GM19240 (cell line): ENCODE measurements around the gene CCDC136.

ENCODE experiments used
- DNase-seq: peaks from one replicate; pipeline ENCODE4 v3.0.0; 2011; ENCODE audit warnings: low spot score; ENCODE audit not compliant: insufficient read length

CCDC136 gene

DNA sequence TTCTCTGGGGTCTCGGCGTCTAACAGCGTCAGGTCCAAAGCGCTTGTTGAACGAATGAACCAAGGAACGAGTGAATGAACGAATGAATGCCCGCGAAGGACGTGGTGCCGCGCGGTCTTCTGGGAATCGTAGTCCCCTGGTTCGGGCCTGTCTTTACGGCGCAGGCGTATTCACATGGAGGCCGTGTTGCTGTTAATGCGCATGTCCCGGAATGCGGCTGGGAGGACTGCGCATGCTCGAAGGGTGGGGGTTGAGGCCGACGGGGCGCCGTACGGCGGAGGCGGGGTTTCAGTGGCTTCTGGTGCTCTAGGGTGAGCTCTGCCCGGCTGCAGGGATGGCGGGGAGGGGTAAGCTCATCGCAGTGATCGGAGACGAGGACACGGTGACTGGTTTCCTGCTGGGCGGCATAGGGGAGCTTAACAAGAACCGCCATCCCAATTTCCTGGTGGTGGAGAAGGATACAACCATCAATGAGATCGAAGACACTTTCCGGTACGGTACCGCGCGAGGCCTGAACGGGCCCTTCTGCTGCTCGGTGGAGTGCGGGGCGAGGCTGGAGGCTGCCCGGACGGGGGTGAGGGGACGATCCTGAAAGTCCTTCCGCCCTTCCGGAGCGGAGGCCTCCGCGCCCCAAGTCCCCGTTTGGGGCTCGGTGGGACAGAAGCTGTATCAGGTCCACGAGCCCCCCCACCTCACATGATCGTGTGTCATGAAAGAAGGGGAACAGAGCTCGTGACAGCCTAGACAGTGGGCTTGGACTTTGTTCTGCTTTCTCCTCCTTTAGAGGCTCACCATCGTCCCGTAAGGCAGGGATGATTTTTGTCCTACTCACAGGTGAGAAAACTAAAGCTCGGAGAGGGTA lies 71.0 kb downstream of the CCDC136 start, which contains the start of gene ATP6V1F:
TSS of gene ATP6V1F (plus strand) at position 286 of the 862 bp plus-strand sequence. CDS start at position 335, 49 bp downstream.
- DNase-seq = peak; percentile 100

DNA sequence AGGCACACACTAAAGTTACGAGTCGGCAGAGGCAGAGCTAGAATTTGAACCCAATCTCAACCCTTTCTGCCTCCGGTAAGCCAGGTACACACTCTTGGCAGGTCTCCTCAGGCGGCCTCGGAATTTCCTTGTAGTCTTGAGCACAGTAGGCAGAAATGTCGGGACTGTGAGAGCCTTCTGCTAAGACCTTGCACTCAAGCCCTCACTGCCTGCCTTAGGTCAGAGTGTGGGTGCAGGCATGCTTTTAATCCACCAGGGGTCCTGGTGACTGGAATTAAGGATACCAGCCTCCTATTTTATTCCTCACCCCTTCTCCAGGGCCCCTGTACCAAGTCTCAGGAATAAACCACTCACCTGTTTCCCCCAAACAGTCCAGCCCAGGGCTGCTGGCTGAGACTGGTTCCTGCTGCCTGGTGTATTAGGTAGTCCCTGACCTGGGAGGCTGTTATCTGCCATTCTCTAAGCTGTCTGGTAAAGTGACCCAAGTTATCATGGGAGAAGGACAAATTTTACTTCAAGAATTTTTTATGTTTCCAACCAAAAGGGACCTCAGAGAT lies 71.7 kb downstream of the CCDC136 start:
- DNase-seq = peak; percentile 68

DNA sequence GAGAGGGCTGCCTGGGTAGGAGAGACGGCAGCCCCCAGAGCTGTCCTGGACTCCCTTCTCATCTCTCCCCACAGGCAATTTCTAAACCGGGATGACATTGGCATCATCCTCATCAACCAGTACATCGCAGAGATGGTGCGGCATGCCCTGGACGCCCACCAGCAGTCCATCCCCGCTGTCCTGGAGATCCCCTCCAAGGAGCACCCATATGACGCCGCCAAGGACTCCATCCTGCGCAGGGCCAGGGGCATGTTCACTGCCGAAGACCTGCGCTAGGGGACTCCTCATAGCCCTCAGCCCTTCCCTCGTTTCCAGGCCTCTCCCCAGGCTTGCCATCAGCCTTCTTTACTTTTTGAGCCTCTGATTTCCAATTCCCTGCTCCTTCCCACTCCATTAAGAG lies 73.5 kb downstream of the CCDC136 start:
- DNase-seq = no peak

DNA sequence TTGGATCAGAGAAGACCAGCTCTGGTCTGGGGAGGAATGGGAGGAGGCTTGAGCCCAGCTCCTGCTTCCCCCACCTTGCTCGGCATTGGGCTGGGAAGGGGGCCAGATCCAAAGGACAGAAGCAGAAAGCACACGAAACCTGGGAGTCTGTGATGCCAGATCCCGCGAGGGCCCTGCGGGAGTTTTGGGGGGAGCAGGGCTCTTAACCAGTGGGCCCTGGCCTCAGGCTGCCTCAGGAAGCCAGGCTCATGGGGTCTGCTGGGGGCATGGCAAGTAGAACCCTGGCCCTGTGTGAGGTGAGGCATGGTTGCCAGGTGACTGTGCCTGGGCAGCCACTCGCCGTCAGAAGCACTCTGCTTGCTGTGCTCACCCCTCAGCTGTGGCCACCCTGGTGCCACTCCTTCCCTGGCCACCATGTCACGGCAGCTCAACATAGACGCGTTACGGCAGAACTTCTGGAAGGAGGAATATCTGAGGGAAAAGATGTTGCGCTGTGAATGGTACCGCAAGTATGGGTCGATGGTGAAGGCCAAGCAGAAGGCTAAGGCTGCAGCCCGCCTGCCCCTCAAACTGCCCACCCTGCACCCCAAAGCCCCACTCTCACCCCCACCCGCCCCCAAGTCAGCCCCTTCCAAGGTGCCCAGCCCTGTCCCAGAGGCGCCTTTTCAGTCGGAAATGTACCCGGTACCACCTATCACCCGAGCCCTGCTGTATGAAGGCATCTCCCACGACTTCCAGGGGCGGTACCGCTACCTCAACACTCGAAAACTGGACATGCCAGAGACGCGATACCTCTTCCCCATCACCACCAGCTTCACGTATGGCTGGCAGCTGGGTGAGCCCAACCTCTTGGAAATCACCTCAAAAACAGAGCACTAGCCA lies 74.5 kb downstream of the CCDC136 start:
- no peak for DNase-seq

DNA sequence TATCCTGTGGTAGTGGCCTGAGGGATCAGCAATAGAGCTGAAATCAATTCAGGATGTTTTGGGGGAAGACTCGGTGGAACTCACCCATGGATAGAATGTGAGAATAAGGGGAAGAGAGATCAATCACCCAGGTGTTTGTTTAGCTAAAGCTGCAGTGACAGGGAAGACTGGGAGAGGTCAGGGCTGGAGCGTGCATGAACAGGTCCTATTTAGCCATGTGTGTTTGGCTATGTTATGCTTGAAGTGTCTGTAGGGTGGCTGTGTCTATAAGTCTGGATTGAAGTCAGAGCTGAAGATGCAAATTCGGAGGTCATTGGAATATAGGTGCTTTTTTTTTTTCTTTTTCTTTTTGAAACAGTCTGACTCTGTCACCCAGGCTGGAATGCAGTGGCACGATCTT lies 75.5 kb downstream of the CCDC136 start:
- DNase-seq = no peak

DNA sequence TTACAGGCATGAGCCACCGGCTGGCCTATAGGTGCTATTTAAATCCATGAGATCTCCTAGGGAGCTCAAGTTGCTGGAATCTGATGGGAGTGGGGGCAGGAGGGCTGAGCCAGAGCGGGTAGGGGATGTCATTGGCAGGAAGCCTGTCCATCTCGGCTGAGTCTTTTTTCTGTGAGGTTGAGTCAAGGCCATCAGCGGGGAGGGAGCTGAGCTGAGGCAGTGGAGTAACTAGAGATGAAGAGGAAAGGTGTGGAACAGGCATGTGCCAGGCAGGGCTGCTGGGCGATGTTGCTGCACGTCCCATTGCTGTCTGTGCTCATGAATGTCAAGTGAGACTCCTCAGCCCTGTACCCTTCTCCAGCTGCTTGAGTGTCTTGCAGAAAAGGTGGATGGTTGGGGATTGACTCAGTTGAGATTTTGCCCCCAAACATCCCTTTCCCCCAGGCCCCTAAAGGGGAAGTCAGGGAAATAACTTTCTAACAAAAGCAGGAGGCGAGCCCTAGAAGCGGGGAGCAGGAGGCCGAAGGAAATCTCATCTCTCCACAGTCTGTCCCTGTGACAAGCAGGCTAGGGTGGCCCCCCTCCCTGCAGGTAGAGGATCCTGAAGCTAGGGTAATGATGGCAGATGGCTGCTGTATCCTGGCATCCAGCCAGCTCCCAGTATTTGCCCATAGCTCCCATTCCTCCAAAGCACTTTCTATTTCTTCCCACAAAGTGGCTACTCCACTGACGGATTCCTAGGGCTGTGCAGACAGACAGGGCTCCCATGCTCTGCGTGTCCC lies 76.3 kb downstream of the CCDC136 start:
- no peak for DNase-seq

DNA sequence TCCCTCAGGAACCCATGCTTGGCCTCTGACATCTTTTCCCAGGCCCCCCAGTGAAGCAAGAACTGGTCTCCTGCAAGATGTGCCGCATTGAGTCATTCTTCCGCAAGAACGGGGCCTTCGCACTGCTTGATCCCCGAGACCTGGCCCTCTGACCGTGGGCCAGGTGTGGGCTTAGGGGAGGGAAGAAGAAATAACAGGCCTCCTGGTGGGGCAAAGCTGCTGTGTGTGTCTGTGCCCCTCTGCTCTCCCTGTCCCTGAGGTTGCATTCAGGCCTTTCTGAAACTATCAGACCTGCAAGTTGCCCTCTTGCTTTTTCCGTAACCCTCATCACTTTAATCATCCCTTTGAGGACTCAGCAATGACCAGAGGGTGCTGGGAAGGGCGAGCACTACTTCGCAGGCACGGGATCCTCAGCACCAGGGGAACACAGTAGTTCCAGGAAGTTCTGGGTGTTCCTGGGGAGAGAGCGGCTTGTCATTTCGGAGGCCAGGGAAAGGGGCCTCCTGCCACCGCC lies 76.9 kb downstream of the CCDC136 start:
- DNase-seq = no peak

DNA sequence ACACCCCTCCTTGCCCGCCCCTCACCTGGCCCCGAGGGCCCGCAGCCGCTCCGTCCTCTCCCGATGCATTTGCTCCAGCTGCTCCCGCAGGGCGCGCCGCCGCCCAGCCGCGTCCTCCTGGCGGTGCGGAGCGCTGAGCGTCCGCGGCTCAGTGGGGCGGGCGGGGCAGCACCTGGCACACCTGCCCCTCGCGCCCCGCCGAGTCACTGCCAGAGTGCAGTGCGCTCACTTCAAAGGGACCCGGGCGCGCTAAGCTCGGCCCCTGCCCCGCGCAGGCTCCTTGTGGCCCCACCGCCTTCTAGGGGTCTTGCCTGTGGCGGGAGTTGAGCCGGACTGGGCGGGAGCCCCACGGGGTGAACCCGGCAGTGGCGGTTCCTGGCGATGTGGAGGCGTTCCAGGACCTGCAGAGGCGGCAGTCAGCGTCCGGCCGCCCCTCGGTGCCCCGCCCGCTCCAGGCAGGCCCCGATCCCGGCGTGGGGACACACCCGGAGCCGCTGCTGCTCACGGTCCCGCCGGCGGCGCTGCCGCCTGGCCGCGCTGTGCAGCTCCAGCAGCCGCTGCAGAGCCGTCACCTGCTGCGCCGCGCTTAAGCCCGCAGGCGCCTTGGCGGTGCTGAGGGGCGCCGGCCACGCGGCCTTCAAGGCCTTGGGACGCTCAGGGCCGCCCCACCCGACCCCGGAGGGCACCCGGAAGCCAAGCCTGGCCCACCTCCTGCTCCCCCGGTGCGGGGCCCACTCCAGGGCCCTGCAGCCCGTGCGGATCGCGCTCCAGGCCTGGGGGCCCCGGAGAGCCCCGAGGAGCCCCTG lies 77.6 kb downstream of the CCDC136 start:
- DNase-seq = peak; percentile 40

DNA sequence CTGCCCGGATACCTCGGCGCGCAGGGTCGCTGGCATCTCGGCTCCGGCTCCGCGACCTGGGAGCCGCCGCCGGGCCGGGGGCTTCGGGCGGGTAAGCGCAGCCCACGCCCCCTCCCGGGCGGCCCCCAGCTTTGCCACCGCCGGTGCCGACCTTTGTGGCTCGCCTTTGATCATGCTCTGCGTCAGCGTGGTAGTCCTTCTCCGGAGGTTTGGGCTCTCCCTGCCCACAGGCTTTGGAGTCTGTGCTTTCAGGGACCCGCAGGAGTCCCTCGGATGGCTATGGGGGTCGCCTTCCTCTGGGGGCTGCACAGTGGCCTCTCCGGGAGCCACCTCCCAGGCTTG lies 78.1 kb downstream of the CCDC136 start:
- DNase-seq = no peak

DNA sequence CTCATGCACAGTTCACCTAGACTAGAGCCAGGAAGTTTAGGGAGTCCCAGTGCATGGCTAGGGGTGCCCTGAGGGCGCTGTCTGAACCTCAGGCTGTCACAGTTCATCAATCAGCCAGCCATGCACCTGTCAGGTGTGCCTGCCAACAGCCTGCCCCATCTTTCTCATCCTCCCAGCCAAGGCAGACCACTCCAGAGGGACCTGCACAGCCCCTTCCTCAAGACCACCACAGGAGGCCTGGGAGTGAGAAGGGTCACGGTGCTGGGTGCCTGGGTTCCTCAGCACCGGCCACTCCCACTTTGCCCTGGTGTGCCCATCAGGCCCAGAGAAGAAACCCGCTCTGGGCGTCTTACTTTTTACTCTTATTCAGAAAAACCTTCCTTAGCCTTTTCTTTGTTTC lies 79.3 kb downstream of the CCDC136 start:
- DNase-seq = no peak
